K562 (cell line): ENCODE measurements around the gene TRIP10. TPM values are rescaled to one million over a fixed set of nuclear protein-coding genes. Genes with fewer than 3 reads are reported as not detected.
A peak's percentile ranks its signal among the peaks of the same experiment; 100 is the strongest.

ENCODE experiments used
- ARID3A ChIP-seq: IDR thresholded peaks from 2 replicates; pipeline ENCODE4 v1.6.1; 2012; ENCODE audit warnings: low read depth, low read length, improper control_type of control experiment, borderline replicate concordance
- BMI1 ChIP-seq: fragments of 150-350 bp; IDR thresholded peaks from 2 replicates; pipeline ENCODE4 v1.6.1; 2014; ENCODE audit warnings: low read length
- CCAR2 ChIP-seq: fragments of 200-400 bp; formaldehyde crosslinking; IDR thresholded peaks from 2 replicates; pipeline ENCODE4 v1.6.1; 2017; ENCODE audit warnings: mild to moderate bottlenecking, low read depth, low read length
- CGGBP1 ChIP-seq: fragments of 250-450 bp; sonication (Bioruptor Pico); IDR thresholded peaks from 2 replicates; pipeline ENCODE4 v1.9.0; 2021; ENCODE audit warnings: mild to moderate bottlenecking
- E2F5 ChIP-seq: sonication (generic); formaldehyde crosslinking; IDR thresholded peaks from 2 replicates; pipeline ENCODE4 v1.8.0; 2022; ENCODE audit warnings: mild to moderate bottlenecking, missing genetic modification reagents
- ERF ChIP-seq: fragments of 450-650 bp; formaldehyde crosslinking; IDR thresholded peaks from 2 replicates; pipeline ENCODE4 v1.4.0; 2020; ENCODE audit warnings: mild to moderate bottlenecking, mixed read lengths
- GABPB2 ChIP-seq: fragments of 250-450 bp; sonication (Bioruptor Pico); conservative IDR thresholded peaks from 2 replicates; pipeline ENCODE4 v1.5.1; 2021; ENCODE audit warnings: mild to moderate bottlenecking
- GTF2B ChIP-seq: IDR thresholded peaks from 2 replicates; pipeline ENCODE4 v1.6.1; 2011; ENCODE audit not compliant: insufficient read length; ENCODE audit errors: extremely low read depth
- HDAC6 ChIP-seq: IDR thresholded peaks from 2 replicates; pipeline ENCODE4 v1.6.1; 2012; ENCODE audit warnings: low read depth, mild to moderate bottlenecking, control low read depth, inconsistent platforms, low read length, moderate library complexity
- KAT8 ChIP-seq: fragments of 450-650 bp; IDR thresholded peaks from 2 replicates; pipeline ENCODE4 v1.6.1; 2016; ENCODE audit warnings: low read depth, mild to moderate bottlenecking
- MAFK ChIP-seq: IDR thresholded peaks from 2 replicates; pipeline ENCODE4 v1.6.1; 2011; ENCODE audit warnings: low read length, improper control_type of control experiment
- MTA1 ChIP-seq: fragments of 450-650 bp; IDR thresholded peaks from 2 replicates; pipeline ENCODE4 v1.6.1; 2017; ENCODE audit warnings: borderline replicate concordance
- MYBL2 ChIP-seq, 2 experiments: fragments of 450-650 bp in 1 of 2; sonication (generic) in 1 of 2; formaldehyde crosslinking in 1 of 2; IDR thresholded peaks; 2 replicates each; pipeline versions ENCODE4 v1.6.1 to v1.8.1; 2017 to 2022; ENCODE audit warnings: borderline replicate concordance in 1 of 2, inconsistent platforms in 1 of 2, low read depth in 1 of 2, mild to moderate bottlenecking in 1 of 2, missing genetic modification reagents in 1 of 2, moderate library complexity in 1 of 2
- NELFE ChIP-seq: IDR thresholded peaks from 2 replicates; pipeline ENCODE4 v1.6.1; 2011; ENCODE audit warnings: mild to moderate bottlenecking; ENCODE audit not compliant: insufficient read depth, insufficient read length
- NFE2L1 ChIP-seq: fragments of 450-650 bp; IDR thresholded peaks from 2 replicates; pipeline ENCODE4 v1.6.1; 2016; ENCODE audit warnings: missing genetic modification characterization, low read depth, mild to moderate bottlenecking, missing compliant biosample characterization, moderate library complexity, borderline replicate concordance
- NR2C2 ChIP-seq, 2 experiments: fragments of 200-800 bp in 1 of 2; sonication (Bioruptor generic) in 1 of 2; sonication (generic) in 1 of 2; formaldehyde crosslinking in 1 of 2; IDR thresholded peaks; 2 replicates each; pipeline versions ENCODE4 v1.6.1 to v1.8.0; 2016 to 2022; ENCODE audit warnings: mild to moderate bottlenecking in 1 of 2, missing compliant biosample characterization in 1 of 2, missing genetic modification characterization in 1 of 2, missing genetic modification reagents in 1 of 2
- PRPF4 ChIP-seq: fragments of 200-400 bp; formaldehyde crosslinking; IDR thresholded peaks from one replicate; pipeline ENCODE4 v1.6.1; 2017; ENCODE audit warnings: low read length, low read depth, mild to moderate bottlenecking; ENCODE audit not compliant: insufficient read depth, poor library complexity, severe bottlenecking
- RBM17 ChIP-seq: fragments of 200-400 bp; formaldehyde crosslinking; IDR thresholded peaks from 2 replicates; pipeline ENCODE4 v1.6.1; 2017; ENCODE audit warnings: low read depth, mild to moderate bottlenecking, low read length, borderline replicate concordance
- SP2 ChIP-seq: IDR thresholded peaks from 2 replicates; pipeline ENCODE4 v1.6.1; 2011; ENCODE audit warnings: mild to moderate bottlenecking, low read depth, low read length, moderate library complexity; ENCODE audit not compliant: poor library complexity, severe bottlenecking; ENCODE audit errors: extremely low read depth
- TOE1 ChIP-seq, 2 experiments: fragments of 450-650 bp in 1 of 2; sonication (generic) in 1 of 2; formaldehyde crosslinking in 1 of 2; IDR thresholded peaks; 2 replicates each; pipeline versions ENCODE4 v1.7.1 to v1.8.0; 2016 to 2022; ENCODE audit warnings: borderline replicate concordance in 2 of 2, mild to moderate bottlenecking in 2 of 2, antibody characterized with exemption in 1 of 2, inconsistent platforms in 1 of 2, low read depth in 1 of 2, missing genetic modification reagents in 1 of 2, moderate library complexity in 1 of 2
- ZC3H4 ChIP-seq: sonication (generic); formaldehyde crosslinking; IDR thresholded peaks from 2 replicates; pipeline ENCODE4 v1.9.0; 2021; ENCODE audit warnings: missing genetic modification reagents, borderline replicate concordance
- ZKSCAN3 ChIP-seq: fragments of 250-450 bp; sonication (Bioruptor Pico); IDR thresholded peaks from 2 replicates; pipeline ENCODE4 v1.4.0; 2020
- ZNF76 ChIP-seq: fragments of 250-450 bp; sonication (Bioruptor Pico); IDR thresholded peaks from 2 replicates; pipeline ENCODE4 v1.4.0; 2020; ENCODE audit warnings: mild to moderate bottlenecking, moderate library complexity, borderline replicate concordance
- ZSCAN29 ChIP-seq: fragments of 450-650 bp; IDR thresholded peaks from 2 replicates; pipeline ENCODE4 v1.6.1; 2017
- polyA plus RNA-seq, 8 experiments: library from polyadenylated mRNA; depleted of rRNA in 4 of 8; stranded (reverse) in 5 of 8; unstranded in 3 of 8; fragments of >200 nt; fragmentation: Nextera tagmentation in 2 of 8; fragmentation: Illumina TruSeq in 1 of 8; extraction: Ambion mirVana in 2 of 8; extraction: Trizol in 1 of 8; gene quantifications; 2 replicates each; pipeline versions ENCODE4 v1.2.1 to v1.2.3, GENCODE V29; 2011 to 2014; ENCODE audit warnings: inconsistent platforms in 1 of 8, missing spikeins in 1 of 8
- total RNA-seq, 7 experiments: library from RNA; depleted of rRNA in 6 of 7; stranded (reverse); fragments of >200 nt in 6 of 7; fragmentation: Illumina TruSeq in 2 of 7; extraction: Trizol in 2 of 7; gene quantifications; 2 replicates each; pipeline versions ENCODE4 v1.2.1 to v1.2.3, GENCODE V29; 2011 to 2021; ENCODE audit warnings: low replicate concordance in 1 of 7

Gene TRIP10
- total and polyA plus RNA-seq, 9 of the 15 experiments (the other 6 are each of a cell fraction or from before 2014, with no cell fraction given), result 1.2 to 66.8 (median 36.1) TPM

- no peak for TF ChIP-seq ARID3A
- no peak for TF ChIP-seq ERF
- no peak; the same call in 1 of the 2 replicates for TF ChIP-seq CCAR2
- no peak for TF ChIP-seq SP2
- no peak for TF ChIP-seq RBM17
- TF ChIP-seq ZSCAN29, result no peak
- no peak; the same call in 1 of the 2 replicates for TF ChIP-seq MAFK
- peak; percentile 100 for TF ChIP-seq HDAC6
- no peak for TF ChIP-seq ZNF76 (CRISPR knock-in tag)
- TF ChIP-seq NR2C2 (CRISPR knock-in tag; IDR thresholded peaks at IDR 0.05), result peak; percentile 90
- TF ChIP-seq NR2C2 (tag; IDR thresholded peaks at IDR 0.05), result no peak
- TF ChIP-seq ZC3H4, result peak; percentile 61; the same call in 1 of the 2 replicates
- peak; percentile 53; the same call in 1 of the 2 replicates for TF ChIP-seq MYBL2 (IDR thresholded peaks at IDR 0.05; ENCODE audit: low read depth)
- TF ChIP-seq MYBL2 (CRISPR knock-in tag; IDR thresholded peaks at IDR 0.05; ENCODE audit: borderline replicate concordance), result 0 out of 2 replicates have a peak, but pooled peaks have one; percentile 28
- TF ChIP-seq MTA1, result peak; percentile 55
- TF ChIP-seq CGGBP1 (CRISPR knock-in tag), result no peak
- no peak for TF ChIP-seq GABPB2 (CRISPR knock-in tag)
- no peak for TF ChIP-seq KAT8
- peak; percentile 94 for TF ChIP-seq E2F5 (CRISPR knock-in tag)
- no peak for TF ChIP-seq GTF2B
- TF ChIP-seq BMI1, result no peak
- no peak for TF ChIP-seq NFE2L1 (tag)
- TF ChIP-seq ZKSCAN3 (CRISPR knock-in tag), result no peak
- no peak for TF ChIP-seq PRPF4
- peak; percentile 67; the same call in 1 of the 2 replicates for TF ChIP-seq TOE1 (IDR thresholded peaks at IDR 0.05; ENCODE audit: borderline replicate concordance)
- peak; percentile 99 for TF ChIP-seq TOE1 (CRISPR knock-in tag; IDR thresholded peaks at IDR 0.05; ENCODE audit: borderline replicate concordance, low read depth)
- no peak for TF ChIP-seq NELFE
Observed at GRCh38 chr19:6717441-6717971, 22.0 kb upstream of the TRIP10 start (continued).
